HG03280 (cell line): ENCODE data around the gene RAD23A.

Experiments
- ATAC-seq: cut with Tn5 transposase; IDR thresholded peaks from one replicate; pipeline ENCODE4 v1.9.1; 2021; ENCODE audit warnings: mild to moderate bottlenecking, moderate library complexity; ENCODE audit not compliant: unreplicated experiment

The RAD23A gene

GRCh38 chr19:13001502-13002165 lies 56.0 kb downstream of the RAD23A start:
- no peak for ATAC-seq

GRCh38 chr19:13002166-13002898 lies 56.7 kb downstream of the RAD23A start:
- no peak for ATAC-seq

- ATAC-seq: no peak
Observed at GRCh38 chr19:13003081-13003480, 57.4 kb downstream of the RAD23A start.
